GM18519 (cell line): ENCODE data around the gene BCAS3.

Experiments used
- ATAC-seq: cut with Tn5 transposase; IDR thresholded peaks from one replicate; pipeline ENCODE4 v1.9.1; 2021; ENCODE audit warnings: mild to moderate bottlenecking, moderate library complexity; ENCODE audit not compliant: unreplicated experiment, low FRiP score

BCAS3 gene

GRCh38 chr17:61047515-61047914, 369.9 kb downstream of the BCAS3 start:
- no peak for ATAC-seq

- ATAC-seq = no peak
These were observed 370.9 kb downstream of the BCAS3 start for GRCh38 chr17:61048376-61049106.

GRCh38 chr17:61053469-61053868, 375.8 kb downstream of the BCAS3 start:
- no peak for ATAC-seq

DNA sequence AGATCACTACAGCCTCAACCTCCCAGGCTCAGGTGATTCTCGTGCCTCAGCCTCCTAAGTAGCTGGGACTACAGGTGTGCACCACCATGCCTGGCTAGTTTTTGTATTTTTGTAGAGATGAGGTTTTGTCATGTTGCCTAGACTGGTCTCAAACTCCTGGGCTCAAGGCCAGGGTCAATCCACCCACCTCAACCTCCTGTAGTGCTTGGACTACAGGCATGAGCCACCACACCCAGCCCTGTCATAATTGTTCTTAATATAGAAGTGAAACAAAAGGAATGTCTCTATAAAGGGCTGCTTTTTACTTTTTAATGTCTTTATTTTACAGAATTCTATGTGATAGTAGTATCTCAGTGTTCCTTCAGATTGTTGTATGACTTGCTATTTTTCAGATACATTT, 376.8 kb downstream of the BCAS3 start:
- ATAC-seq = no peak

DNA sequence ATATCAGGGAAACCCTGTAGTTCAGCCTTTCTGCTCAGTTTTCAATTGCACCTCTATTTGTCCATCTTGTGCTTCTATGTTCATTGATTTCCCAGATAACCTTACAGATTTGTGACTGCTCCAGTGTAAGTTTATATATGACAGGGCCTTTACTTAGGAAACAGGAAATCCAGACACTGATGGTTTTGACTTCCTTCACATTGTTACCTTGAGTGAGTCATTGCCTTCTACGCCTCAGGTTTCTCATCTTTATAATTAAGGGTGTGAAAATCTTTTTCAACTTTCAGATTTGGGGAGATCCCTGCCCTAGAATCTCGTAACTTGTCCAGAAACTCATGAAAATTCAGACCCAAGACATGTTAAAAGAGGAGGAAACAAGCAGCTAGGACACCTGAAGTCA, 379.6 kb downstream of the BCAS3 start:
- no peak for ATAC-seq

DNA sequence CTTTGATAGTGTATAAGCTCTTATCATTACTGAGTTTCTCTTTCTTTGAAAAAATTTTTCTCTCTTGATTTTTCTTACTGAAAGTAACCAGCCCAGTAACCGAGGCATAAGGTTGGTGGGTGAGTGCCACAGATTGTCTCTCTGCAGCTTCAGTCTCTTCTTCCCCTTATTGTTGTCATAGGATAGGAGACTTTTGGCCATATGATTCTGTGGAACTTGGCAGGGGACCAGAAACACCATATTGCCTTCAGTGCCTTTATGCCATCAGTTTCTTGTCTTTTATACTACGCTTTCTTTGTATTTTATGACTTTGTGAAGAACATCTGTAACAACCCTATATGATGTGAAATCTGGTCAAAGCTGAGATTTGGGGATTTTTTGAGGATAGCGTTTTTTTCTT, 380.4 kb downstream of the BCAS3 start:
- ATAC-seq = no peak

GRCh38 chr17:61063528-61063927, 385.9 kb downstream of the BCAS3 start:
- no peak for ATAC-seq

DNA sequence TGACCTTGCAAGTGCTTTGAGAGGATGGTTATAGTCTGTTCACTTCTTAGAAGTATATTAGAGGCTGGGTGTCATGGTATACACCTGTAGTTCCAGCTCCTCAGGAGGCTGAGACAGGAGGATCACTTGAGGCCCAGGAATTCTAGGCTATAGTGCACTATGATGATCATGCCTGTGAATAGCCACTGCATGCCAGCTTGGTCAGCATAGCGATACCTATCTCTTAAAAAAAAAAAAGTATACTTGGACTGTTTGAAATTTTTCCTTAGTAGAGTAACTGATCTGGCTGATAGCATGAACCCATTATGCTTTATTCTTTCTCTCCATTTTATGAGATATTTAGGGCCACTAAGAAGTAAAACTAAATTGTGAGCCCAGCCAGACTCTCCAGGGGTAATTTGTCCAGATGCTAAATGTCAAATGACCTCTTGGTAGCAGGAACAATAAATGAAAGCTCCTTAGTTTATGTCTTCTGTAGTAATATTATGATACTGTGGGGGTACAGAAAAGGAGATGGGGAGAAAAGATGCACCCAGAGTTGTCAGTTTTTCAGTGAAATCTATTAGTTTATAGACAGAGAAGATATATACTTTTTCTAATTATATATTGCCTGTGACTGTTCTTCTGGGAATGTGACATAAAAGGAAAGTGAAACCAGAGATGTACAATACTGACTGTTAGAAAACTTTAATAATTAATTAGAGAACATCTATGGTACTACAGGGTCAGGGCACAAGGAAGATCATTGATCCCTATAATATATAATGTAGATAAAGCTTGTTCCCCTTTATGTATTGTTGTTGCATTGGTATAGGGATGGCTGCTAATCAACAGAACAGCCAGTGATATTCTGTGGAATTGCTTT, 386.7 kb downstream of the BCAS3 start:
- no peak for ATAC-seq

GRCh38 chr17:61065263-61065773, 387.7 kb downstream of the BCAS3 start:
- ATAC-seq = no peak

GRCh38 chr17:61066062-61066461, 388.4 kb downstream of the BCAS3 start:
- ATAC-seq = no peak

GRCh38 chr17:61070649-61071048, 393.0 kb downstream of the BCAS3 start:
- ATAC-seq = no peak

- ATAC-seq = no peak
These were observed 395.0 kb downstream of the BCAS3 start for GRCh38 chr17:61072648-61073047.

GRCh38 chr17:61073131-61073530, 395.5 kb downstream of the BCAS3 start:
- no peak for ATAC-seq

DNA sequence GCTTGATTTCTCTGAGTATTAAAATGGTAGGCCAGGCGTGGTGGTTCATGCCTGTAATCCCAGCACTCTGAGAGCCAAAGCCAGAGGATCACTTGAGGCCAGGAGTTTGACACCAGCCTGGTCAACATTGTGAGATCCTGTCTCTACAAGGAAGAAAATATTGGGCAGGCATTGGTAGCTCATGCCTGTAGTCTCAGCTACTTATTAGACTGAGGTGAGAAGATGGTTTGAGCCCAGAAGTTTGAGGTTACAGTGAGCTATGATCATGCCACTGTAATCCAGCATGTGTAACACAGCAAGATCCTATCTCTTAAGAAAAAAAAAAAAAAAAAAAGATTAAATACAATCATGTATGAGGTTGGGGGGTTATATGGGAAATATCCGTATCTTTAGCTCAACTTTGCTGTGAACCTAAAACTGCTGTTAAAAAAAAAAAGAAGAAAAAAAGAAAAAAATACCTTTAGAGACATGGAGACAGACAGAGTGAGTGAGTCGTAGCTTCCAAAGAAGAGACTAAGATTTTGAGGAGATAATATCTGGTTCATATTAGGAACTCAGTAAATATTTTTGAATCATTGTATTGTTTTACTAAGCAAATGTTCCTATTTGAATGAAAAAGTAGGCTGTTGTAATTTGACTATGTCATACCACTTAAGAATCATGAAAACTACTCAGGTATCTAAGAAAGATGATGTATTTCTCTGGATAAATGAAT, 396.3 kb downstream of the BCAS3 start:
- ATAC-seq = no peak

GRCh38 chr17:61075988-61076387, 398.3 kb downstream of the BCAS3 start:
- no peak for ATAC-seq

DNA sequence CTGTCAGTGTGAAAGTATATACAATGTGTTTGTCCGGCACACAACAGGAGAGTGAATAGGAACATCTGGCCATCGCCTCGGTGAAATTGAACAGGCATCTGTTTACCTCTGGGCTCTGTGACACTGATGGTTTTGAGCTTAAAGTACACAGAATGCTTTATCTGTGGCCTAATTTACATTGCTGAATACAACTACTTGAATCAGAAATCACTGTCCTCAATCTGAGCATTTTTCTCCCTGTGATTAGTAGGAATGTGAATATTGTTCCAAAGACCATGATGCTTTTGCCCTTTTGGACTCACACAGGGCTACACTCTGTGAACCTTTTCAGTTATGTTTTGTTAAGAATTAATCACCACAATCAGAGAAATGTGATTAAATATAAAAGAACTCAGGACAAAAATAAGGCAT, 399.0 kb downstream of the BCAS3 start:
- ATAC-seq = no peak

DNA sequence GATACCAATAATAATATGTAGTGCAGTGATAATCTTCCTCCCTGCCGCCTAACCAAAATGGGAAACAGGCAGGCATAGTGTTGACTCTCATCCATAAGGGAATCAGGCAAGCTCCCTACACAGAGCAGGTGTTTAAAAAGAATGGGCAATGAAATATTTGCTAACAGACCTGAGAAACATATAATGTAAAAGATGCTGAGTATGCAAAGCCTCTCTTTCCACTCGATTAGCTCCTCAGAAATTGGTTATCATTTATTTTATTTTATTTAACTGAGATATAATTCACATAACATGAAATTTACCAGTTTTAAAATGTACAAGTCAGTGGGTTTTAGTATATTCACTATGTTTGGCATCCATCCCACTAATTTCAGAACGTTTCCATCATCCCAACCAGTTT, 404.3 kb downstream of the BCAS3 start:
- no peak for ATAC-seq

- ATAC-seq = no peak
These were observed 406.6 kb downstream of the BCAS3 start for GRCh38 chr17:61084260-61084659.

- no peak for ATAC-seq
These were observed 409.4 kb downstream of the BCAS3 start for GRCh38 chr17:61087024-61087423.

DNA sequence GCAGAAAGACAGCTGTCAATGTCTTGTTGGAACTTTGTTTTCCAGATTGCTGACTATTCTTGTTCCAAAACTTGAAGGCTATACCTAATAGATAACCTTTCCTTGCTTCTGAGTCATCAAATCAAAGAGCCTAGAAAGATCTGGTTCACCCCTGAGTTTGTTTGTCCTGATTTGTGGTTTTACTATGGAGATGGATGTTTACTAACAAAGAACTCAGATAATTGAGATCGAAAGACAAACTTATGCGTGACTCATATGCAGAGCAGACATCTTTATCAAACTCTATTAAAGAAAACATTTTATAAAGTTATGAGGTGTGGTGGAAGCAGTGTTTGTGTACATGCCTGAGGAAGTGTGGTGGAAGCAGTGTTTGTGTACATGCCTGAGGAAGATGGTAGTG, 410.9 kb downstream of the BCAS3 start:
- no peak for ATAC-seq

- ATAC-seq = no peak
These were observed 413.4 kb downstream of the BCAS3 start for GRCh38 chr17:61091096-61091495.
